ENCODE data around the gene LGALS4.
"Not testable (repeated sequence)": the region's sequence is repeated elsewhere in the genome, so short reads cannot be mapped to it uniquely, and the experiment has no call there.

The LGALS4 gene

DNA sequence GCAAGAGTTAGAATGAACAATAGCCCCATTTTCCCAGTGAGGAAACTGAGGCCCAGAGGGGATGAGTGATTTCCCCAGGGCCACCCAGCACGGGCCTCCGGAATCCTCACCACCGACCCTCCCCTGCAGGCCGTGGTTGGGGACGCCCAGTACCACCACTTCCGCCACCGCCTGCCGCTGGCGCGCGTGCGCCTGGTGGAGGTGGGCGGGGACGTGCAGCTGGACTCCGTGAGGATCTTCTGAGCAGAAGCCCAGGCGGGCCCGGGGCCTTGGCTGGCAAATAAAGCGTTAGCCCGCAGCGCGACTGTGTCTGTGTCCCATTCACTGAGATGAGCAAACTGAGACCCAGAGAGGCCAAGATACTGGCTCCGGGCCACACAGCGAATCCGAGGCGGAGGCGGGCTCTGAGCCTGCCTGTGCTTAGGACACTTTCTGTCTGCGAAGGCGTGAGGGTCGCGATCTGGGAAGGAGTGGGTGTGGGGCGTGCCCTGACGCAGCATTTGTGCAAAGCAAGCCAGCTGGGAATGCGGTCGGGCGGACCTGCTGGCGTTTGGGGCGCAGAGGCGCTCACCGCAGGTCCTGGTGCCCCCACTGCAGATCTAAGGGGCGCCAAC is 21.2 kb downstream of the LGALS4 start:
- H3K4me3 ChIP-seq (ENCODE audit: low read depth, low read length) = 0 out of 2 replicates have a peak overlapping the region, but pooled peaks have one; percentile 35
- H3K27ac ChIP-seq (ENCODE audit: low read depth, low read length); H3K4me1 ChIP-seq (ENCODE audit: control insufficient read depth, insufficient read depth, low read length); H3K9me3 ChIP-seq (ENCODE audit: control insufficient read depth, insufficient read depth, low read depth, low read length); H3K9ac ChIP-seq (ENCODE audit: low read length); H3K27me3 ChIP-seq (ENCODE audit: control insufficient read depth, insufficient read depth, low read length); H3K36me3 ChIP-seq (ENCODE audit: control insufficient read depth, insufficient read depth, low read length): not testable (repeated sequence)

DNA sequence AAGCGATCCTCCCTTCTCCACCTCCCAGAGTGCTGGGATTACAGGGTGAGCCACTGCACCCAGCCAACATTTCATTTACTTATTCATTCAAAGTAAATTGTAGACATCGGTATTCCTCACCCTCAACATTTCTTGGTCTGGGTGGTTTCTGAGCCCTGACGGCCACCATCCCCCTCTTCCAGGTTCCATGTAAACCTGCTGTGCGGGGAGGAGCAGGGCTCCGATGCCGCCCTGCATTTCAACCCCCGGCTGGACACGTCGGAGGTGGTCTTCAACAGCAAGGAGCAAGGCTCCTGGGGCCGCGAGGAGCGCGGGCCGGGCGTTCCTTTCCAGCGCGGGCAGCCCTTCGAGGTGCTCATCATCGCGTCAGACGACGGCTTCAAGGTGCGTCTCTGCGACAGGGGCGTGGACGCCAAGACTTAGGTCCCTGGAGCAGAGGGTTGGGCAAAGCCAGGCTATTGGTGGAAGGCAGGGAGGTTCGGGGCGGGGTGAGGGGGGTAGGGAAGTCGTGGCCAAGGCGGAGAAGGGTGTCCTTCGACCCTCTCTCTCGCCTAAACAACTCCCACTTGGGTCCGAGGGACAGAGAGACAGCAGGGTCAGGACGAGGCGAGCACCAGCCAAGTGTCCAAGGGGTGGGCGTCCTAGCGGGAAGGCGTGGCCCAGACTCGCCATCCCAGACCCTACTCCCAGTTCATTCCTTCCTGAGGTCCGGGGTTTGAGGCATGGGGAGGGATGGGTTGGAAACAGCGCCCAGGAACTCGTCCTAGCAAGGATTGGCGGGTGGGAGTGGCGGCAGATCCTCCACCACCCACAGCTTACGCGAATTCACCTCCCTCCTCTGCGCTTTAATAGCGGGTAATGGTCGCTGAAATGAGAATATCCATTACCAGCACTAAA is 22.0 kb downstream of the LGALS4 start:
- H3K36me3 ChIP-seq (ENCODE audit: control insufficient read depth, insufficient read depth, low read length); H3K27me3 ChIP-seq (ENCODE audit: control insufficient read depth, insufficient read depth, low read length); H3K9me3 ChIP-seq (ENCODE audit: control insufficient read depth, insufficient read depth, low read depth, low read length); H3K9ac ChIP-seq (ENCODE audit: low read length); H3K27ac ChIP-seq (ENCODE audit: low read depth, low read length): not testable (repeated sequence)
- Histone ChIP-seq H3K4me1 (ENCODE audit: control insufficient read depth, insufficient read depth, low read length) (peaks cover 11% of the 10 kb centered on the region), H3K4me3 (ENCODE audit: low read depth, low read length) (peak overlapping the region; percentile 35; the same call in 1 of the 2 replicates)

DNA sequence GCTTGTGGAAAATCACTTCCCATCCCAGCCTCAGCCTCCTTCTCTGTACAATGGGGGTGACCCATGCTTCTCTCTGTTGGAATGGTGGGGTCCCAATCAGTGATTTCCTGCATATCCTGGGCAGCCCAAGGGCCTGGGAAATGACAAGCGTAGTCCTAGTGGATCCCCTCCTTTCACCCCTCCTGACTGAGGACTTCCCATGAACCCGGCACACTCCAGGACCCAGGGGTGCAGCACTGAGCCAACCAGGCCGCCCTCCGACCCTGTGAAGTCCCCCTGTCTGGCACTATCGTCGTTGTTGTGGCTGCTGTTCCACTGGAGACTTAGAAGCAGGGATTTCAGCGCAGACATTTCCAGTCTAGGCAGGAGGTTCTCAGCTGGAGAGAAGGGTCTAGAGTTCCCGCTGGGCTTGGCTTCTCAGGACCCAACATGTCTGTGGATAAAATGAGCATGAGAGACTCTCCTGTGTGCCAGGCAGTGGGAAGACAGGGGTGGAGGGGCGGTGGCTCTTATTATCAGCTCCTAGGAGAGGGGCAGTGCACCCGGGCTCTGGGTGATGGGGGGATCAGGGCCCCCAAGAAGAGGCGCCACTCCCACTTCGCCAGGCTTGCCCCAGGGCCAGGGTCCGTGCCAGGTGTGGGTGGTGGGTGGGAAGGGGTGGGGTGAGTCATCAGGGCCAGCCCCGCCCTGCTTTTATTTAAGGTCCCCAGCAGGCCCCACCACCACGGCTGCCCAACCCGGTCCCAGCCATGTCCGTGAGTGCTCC is 24.1 kb downstream of the LGALS4 start, which contains the start of gene LGALS7B:
Gene LGALS7B (plus strand): TSS at position 723 of the 766 bp plus-strand sequence. CDS start 27 bp downstream, at position 750.
- Histone ChIP-seq H3K4me1 (ENCODE audit: control insufficient read depth, insufficient read depth, low read length) (peaks cover 11% of the 10 kb centered on the region), H3K9me3 (ENCODE audit: control insufficient read depth, insufficient read depth, low read depth, low read length) (no peaks in the 10 kb centered on the region), H3K36me3 (ENCODE audit: control insufficient read depth, insufficient read depth, low read length) (no peaks in the 10 kb centered on the region), H3K27me3 (ENCODE audit: control insufficient read depth, insufficient read depth, low read length) (no peaks in the 10 kb centered on the region), H3K4me3 (ENCODE audit: low read depth, low read length) (no peak within 1 kb of the TSS), H3K9ac (ENCODE audit: low read length) (no peak within 1 kb of the TSS), H3K27ac (ENCODE audit: low read depth, low read length) (no peak within 1 kb of the TSS)

DNA sequence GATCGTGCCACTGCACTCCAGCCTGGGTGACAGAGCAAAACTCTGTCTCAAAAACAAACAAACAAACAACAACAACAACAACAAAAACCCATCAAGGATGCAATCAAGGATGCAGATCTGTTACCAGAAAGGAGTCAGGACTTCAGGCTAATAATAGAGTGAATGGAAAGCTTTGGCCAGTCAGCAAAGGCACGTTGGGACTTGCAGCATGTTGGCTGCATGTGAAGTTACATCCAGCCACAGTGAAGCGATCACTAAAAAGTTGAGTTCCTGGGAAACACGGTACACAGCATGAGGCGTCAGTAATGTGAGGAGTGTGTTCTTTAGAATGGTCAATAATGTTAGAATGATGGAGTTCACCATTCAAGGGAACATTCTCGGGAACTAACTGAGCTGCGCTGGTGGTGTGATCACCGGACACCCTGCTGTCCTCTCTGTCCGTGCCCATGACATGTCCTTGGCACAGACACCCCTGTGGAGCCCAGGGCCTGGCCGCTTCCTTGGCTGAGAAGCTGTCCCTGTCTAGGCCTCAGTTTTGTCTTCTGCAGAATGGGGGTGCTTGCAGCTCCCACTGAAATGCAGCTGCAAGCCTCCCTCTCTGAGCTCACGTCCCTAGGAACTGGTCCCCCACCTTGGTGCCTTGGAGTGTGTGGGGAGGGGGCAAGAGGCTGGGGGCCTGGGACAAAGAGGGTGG is 26.0 kb downstream of the LGALS4 start:
- H3K27me3 ChIP-seq (ENCODE audit: control insufficient read depth, insufficient read depth, low read length) = no peaks in the 10 kb centered on the region
- no peaks in the 10 kb centered on the region for H3K9me3 ChIP-seq (ENCODE audit: control insufficient read depth, insufficient read depth, low read depth, low read length)
- H3K9ac ChIP-seq (ENCODE audit: low read length) = no peak overlapping the region
- no peaks in the 10 kb centered on the region for H3K36me3 ChIP-seq (ENCODE audit: control insufficient read depth, insufficient read depth, low read length)
- H3K4me3 ChIP-seq (ENCODE audit: low read depth, low read length) = no peak overlapping the region
- no peak overlapping the region for H3K27ac ChIP-seq (ENCODE audit: low read depth, low read length)
- peaks cover 11% of the 10 kb centered on the region for H3K4me1 ChIP-seq (ENCODE audit: control insufficient read depth, insufficient read depth, low read length)

DNA sequence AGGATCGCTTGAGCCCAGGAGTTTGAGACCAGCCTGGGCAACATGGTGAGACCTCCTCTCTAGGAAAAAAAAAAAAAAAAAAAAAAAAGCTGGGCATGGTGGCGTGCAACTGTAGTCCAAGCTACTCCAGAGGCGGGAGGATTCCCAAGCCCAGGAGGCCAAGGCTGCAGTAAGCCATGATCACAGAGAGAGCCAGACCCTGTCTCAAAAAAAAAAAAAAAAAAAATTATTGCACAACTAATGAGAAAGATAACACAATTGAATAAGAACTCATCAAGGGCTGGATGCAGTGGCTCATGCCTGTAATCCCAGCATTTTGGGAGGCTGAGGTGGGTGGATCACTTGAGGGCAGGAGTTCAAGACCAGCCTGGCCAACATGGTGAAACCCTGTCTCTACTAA is 26.7 kb downstream of the LGALS4 start:
- H3K9me3 ChIP-seq (ENCODE audit: control insufficient read depth, insufficient read depth, low read depth, low read length); H3K36me3 ChIP-seq (ENCODE audit: control insufficient read depth, insufficient read depth, low read length): not testable (repeated sequence)

DNA sequence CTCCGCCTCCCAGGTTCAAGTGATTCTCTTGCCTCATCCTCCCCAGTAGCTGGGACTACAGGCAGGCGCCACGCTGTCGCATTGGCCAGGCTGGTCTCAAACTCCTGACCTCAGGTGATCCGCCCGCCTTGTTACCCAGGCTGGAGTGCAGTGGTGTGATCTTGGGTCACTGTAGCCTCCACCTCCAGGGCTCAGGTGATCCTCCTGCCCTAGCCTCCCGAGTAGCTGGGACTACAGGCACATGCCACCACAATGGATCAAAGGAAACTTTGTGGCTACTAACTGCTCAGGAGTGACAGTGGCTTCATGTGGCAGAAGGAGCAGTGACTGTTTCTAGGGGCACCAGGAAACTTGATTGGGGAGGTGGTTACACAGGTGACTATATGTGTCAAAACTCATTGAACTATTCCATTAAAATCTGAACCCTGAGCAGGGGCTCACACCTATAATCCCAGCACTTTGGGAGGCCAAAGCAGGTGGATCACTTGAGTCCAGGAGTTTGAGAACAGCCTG is 27.5 kb downstream of the LGALS4 start:
- Histone ChIP-seq H3K27me3 (ENCODE audit: control insufficient read depth, insufficient read depth, low read length) (no peaks in the 10 kb centered on the region), H3K27ac (ENCODE audit: low read depth, low read length) (no peak overlapping the region), H3K9me3 (ENCODE audit: control insufficient read depth, insufficient read depth, low read depth, low read length) (no peaks in the 10 kb centered on the region), H3K9ac (ENCODE audit: low read length) (no peak overlapping the region), H3K36me3 (ENCODE audit: control insufficient read depth, insufficient read depth, low read length) (no peaks in the 10 kb centered on the region), H3K4me1 (ENCODE audit: control insufficient read depth, insufficient read depth, low read length) (peaks cover 11% of the 10 kb centered on the region), H3K4me3 (ENCODE audit: low read depth, low read length) (no peak overlapping the region)

More for the DNA sequence above, 26.7 kb downstream of the LGALS4 start:
- H3K4me1 ChIP-seq (ENCODE audit: control insufficient read depth, insufficient read depth, low read length) = peaks cover 11% of the 10 kb centered on the region
- H3K4me3 ChIP-seq (ENCODE audit: low read depth, low read length); H3K27ac ChIP-seq (ENCODE audit: low read depth, low read length); H3K27me3 ChIP-seq (ENCODE audit: control insufficient read depth, insufficient read depth, low read length); H3K9ac ChIP-seq (ENCODE audit: low read length): not testable (repeated sequence)

DNA sequence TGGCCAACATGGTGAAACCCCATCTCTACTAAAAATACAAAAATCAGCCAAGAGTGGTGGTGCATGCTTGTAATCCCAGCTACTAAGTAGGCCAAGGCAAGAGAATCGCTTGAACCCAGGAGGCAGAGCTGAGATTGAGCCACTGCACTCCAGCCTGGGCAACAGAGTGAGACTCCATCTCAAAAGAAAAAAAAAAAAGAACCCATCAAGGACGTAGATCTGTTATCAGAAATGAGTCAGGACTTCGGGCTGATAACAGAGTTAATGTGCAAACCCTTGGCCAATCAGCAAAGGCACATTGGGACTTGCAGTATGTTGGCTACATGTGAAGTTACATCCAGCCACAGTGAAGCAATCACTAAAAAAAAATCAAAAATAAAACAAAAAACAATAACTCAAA is 28.5 kb downstream of the LGALS4 start:
- no peaks in the 10 kb centered on the region for H3K9me3 ChIP-seq (ENCODE audit: control insufficient read depth, insufficient read depth, low read depth, low read length)
- no peak overlapping the region for H3K4me3 ChIP-seq (ENCODE audit: low read depth, low read length)
- no peak overlapping the region for H3K9ac ChIP-seq (ENCODE audit: low read length)
- H3K36me3 ChIP-seq (ENCODE audit: control insufficient read depth, insufficient read depth, low read length) = no peaks in the 10 kb centered on the region
- H3K4me1 ChIP-seq (ENCODE audit: control insufficient read depth, insufficient read depth, low read length) = peaks cover 11% of the 10 kb centered on the region
- H3K27ac ChIP-seq (ENCODE audit: low read depth, low read length) = no peak overlapping the region
- no peaks in the 10 kb centered on the region for H3K27me3 ChIP-seq (ENCODE audit: control insufficient read depth, insufficient read depth, low read length)

DNA sequence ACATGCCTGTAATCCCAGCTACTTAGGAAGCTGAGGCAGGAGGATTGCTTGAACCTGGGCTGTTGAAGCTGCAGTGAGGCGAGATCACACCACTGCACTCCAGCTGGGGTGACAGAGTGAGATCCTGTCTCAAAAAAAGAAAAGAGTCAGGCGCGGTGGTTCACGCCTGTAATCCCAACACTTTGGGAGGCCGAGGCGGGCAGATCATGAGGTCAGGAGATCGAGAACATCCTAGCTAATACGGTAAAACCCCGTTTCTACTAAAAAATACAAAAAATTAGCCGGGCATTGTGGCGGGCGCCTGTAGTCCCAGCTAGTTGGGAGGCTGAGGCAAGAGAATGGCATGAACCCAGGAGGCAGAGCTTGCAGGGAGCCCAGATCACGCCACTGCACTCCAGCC is 30.5 kb downstream of the LGALS4 start:
- not testable (repeated sequence) for H3K27me3 ChIP-seq (ENCODE audit: control insufficient read depth, insufficient read depth, low read length); H3K9ac ChIP-seq (ENCODE audit: low read length); H3K36me3 ChIP-seq (ENCODE audit: control insufficient read depth, insufficient read depth, low read length); H3K9me3 ChIP-seq (ENCODE audit: control insufficient read depth, insufficient read depth, low read depth, low read length); H3K4me1 ChIP-seq (ENCODE audit: control insufficient read depth, insufficient read depth, low read length); H3K4me3 ChIP-seq (ENCODE audit: low read depth, low read length); H3K27ac ChIP-seq (ENCODE audit: low read depth, low read length)

DNA sequence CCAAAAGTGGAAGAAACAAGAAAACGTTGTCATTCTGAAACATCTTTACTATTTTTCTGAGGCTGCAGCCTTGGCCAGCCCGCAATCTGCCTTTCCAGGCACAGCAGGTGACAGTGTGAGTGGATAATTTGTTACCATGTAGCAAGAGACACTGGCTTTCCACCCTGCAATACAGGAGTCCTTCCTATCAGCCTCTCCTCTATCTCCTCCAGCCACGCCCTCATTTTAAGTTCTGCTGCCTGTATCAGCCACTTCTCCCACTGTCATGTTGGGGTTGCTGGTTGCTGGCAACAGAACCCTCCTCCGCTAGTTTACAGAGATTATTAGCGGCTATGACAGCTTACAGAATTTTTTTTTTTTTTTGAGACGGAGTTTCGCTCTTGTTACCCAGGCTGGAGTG is 31.7 kb downstream of the LGALS4 start:
- no peak overlapping the region for H3K27ac ChIP-seq (ENCODE audit: low read depth, low read length)
- H3K27me3 ChIP-seq (ENCODE audit: control insufficient read depth, insufficient read depth, low read length) = no peaks in the 10 kb centered on the region
- H3K4me1 ChIP-seq (ENCODE audit: control insufficient read depth, insufficient read depth, low read length) = no peaks in the 10 kb centered on the region
- H3K4me3 ChIP-seq (ENCODE audit: low read depth, low read length) = no peak overlapping the region
- H3K36me3 ChIP-seq (ENCODE audit: control insufficient read depth, insufficient read depth, low read length) = no peaks in the 10 kb centered on the region
- H3K9ac ChIP-seq (ENCODE audit: low read length) = no peak overlapping the region
- H3K9me3 ChIP-seq (ENCODE audit: control insufficient read depth, insufficient read depth, low read depth, low read length) = no peaks in the 10 kb centered on the region

DNA sequence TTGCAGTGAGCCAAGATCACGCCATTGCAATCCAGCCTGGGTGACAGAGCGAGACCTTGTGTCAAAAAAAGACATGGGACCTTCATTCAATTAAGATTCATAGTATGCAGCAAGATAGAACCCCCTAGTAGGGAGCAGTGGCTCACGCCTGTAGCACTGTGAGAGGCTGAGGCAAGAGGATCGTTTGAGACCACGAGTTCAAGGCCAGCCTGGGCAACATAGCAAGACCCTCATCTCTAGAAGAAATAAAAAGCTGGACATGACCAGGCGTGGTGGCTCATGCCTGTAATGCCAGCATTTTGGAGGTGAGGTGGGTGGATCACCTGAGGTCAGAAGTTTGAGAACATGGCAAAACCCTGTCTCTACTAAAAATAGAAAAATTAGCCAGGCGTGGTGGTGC is 32.3 kb downstream of the LGALS4 start:
- no peaks in the 10 kb centered on the region for H3K36me3 ChIP-seq (ENCODE audit: control insufficient read depth, insufficient read depth, low read length)
- H3K9ac ChIP-seq (ENCODE audit: low read length) = no peak overlapping the region
- no peak overlapping the region for H3K4me3 ChIP-seq (ENCODE audit: low read depth, low read length)
- no peak overlapping the region for H3K27ac ChIP-seq (ENCODE audit: low read depth, low read length)
- no peaks in the 10 kb centered on the region for H3K4me1 ChIP-seq (ENCODE audit: control insufficient read depth, insufficient read depth, low read length)
- H3K9me3 ChIP-seq (ENCODE audit: control insufficient read depth, insufficient read depth, low read depth, low read length) = no peaks in the 10 kb centered on the region
- no peaks in the 10 kb centered on the region for H3K27me3 ChIP-seq (ENCODE audit: control insufficient read depth, insufficient read depth, low read length)

All from HUES6 (cell line).